Measurements from ENCODE around the gene PLA2G6.

Gene PLA2G6

DNA sequence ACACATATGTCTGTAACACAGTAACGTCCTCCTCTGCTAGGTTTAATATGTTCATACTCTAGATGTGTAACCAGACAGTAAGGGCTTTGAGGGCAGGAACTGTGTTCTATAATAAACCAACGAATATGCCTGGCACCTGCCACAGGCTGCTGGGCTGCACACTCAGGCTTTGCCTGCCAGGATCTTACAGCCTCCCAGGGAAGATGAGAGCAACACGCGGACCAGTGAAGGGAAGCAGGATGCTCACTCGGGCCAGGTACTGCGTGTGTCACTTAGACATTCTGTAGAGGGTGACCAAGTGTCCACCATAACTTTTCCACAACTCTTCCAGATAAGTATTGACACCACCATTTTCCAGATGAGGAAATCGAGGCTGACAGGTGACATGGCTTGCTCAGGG lies 49.5 kb downstream of the PLA2G6 start (continued):
- TF ChIP-seq, protein P1, sequence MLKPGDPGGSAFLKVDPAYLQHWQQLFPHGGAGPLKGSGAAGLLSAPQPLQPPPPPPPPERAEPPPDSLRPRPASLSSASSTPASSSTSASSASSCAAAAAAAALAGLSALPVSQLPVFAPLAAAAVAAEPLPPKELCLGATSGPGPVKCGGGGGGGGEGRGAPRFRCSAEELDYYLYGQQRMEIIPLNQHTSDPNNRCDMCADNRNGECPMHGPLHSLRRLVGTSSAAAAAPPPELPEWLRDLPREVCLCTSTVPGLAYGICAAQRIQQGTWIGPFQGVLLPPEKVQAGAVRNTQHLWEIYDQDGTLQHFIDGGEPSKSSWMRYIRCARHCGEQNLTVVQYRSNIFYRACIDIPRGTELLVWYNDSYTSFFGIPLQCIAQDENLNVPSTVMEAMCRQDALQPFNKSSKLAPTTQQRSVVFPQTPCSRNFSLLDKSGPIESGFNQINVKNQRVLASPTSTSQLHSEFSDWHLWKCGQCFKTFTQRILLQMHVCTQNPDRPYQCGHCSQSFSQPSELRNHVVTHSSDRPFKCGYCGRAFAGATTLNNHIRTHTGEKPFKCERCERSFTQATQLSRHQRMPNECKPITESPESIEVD (tag by site-specific recombination; IDR thresholded peaks at IDR 0.05) = no peak
- no peak for TF ChIP-seq ZNF48 (tag by site-specific recombination; IDR thresholded peaks at IDR 0.05)
- no peak for TF ChIP-seq SALL2 (tag by site-specific recombination; IDR thresholded peaks at IDR 0.05; ENCODE audit: borderline replicate concordance)

DNA sequence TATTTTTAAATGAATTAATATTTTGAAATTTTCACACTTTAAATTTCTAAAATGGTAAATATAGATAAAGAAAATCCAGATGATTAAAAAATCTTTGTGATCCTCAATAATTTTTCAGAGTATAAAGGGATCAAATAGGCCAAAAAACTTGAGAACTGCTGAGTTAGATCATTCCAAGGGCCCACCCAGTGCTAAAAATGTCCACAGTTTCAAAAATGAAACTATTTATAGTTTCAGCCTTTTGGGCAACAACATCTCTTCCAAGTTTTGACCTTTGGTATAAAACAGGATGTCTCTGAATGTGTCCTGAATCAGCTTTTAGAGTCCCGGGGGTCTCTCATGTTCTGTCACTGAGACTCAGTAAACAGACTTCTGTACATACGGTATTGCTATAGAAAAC lies 50.2 kb downstream of the PLA2G6 start:
- ChIA-PET POLR2A (interaction anchor here (0.5 kb wide), 1 partner anchor 17 kb away, joined by 3 read pairs; no protein-coding TSS in a partner anchor), CTCF (no interaction called here)
- Histone ChIP-seq H3K9me3 (ENCODE audit: control insufficient read depth, insufficient read depth, low read depth, low read length) (no peaks in the 10 kb centered on the region), H3K4me1 (ENCODE audit: control insufficient read depth, insufficient read depth, low read length) (no peaks in the 10 kb centered on the region), H3K27ac (ENCODE audit: extremely low read depth, low read depth, low read length) (no peak overlapping the region), H3K36me3 (ENCODE audit: control insufficient read depth in 2 of 2, insufficient read depth in 1 of 2, low read length in 2 of 2) (peaks cover 0 to 46% of the 10 kb centered on the region in 2 experiments; a peak in 2 of 3 replicates), H3K4me3 (ENCODE audit: low read depth, low read length) (no peak overlapping the region)
- TF ChIP-seq ZNF677 (tag by site-specific recombination; IDR thresholded peaks at IDR 0.05) (no peak), HOXD13 (CRISPR knock-in tag; IDR thresholded peaks at IDR 0.05; ENCODE audit: borderline replicate concordance) (no peak), ZNF248 (tag by site-specific recombination; IDR thresholded peaks at IDR 0.05) (no peak), ZBTB1 (tag by site-specific recombination; IDR thresholded peaks at IDR 0.05) (no peak), ZNF274 (IDR thresholded peaks at IDR 0.05; ENCODE audit: low read length) (no peak), ZNF274 (tag by site-specific recombination; IDR thresholded peaks at IDR 0.05; ENCODE audit: borderline replicate concordance) (no peak), EGR2 (tag by site-specific recombination; IDR thresholded peaks at IDR 0.05; ENCODE audit: low read depth) (no peak), ZNF202 (tag by site-specific recombination; IDR thresholded peaks at IDR 0.05; ENCODE audit: borderline replicate concordance) (no peak), ZNF10 (tag by site-specific recombination; IDR thresholded peaks at IDR 0.05) (no peak), ZNF660 (tag by site-specific recombination; IDR thresholded peaks at IDR 0.05) (no peak), ZNF266 (tag by site-specific recombination; IDR thresholded peaks at IDR 0.05; ENCODE audit: low read depth) (no peak), ZNF621 (tag by site-specific recombination; IDR thresholded peaks at IDR 0.05) (no peak), GLI4 (tag by site-specific recombination; IDR thresholded peaks at IDR 0.05) (no peak), MZF1 (tag by site-specific recombination; IDR thresholded peaks at IDR 0.05; ENCODE audit: borderline replicate concordance) (no peak), PRDM1 (tag by site-specific recombination; IDR thresholded peaks at IDR 0.05) (no peak), SCRT2 (tag by site-specific recombination; IDR thresholded peaks at IDR 0.05) (no peak), ZBTB21 (tag by site-specific recombination; IDR thresholded peaks at IDR 0.05) (no peak), ZFHX2 (tag by site-specific recombination; conservative IDR thresholded peaks at IDR 0.05) (no peak), ZNF24 (tag by site-specific recombination; IDR thresholded peaks at IDR 0.05) (no peak), ZNF585B (tag by site-specific recombination; IDR thresholded peaks at IDR 0.05) (no peak), ZNF114 (tag by site-specific recombination; IDR thresholded peaks at IDR 0.05) (no peak)

GRCh38 chr22:38129856-38130255 lies 51.8 kb downstream of the PLA2G6 start:
- H3K9me3 ChIP-seq (ENCODE audit: control insufficient read depth, insufficient read depth, low read depth, low read length) = no peaks in the 10 kb centered on the region
- H3K4me3 ChIP-seq (ENCODE audit: low read depth, low read length) = no peak overlapping the region
- no peak overlapping the region for H3K27ac ChIP-seq (ENCODE audit: extremely low read depth, low read depth, low read length)
- no peaks in the 10 kb centered on the region for H3K4me1 ChIP-seq (ENCODE audit: control insufficient read depth, insufficient read depth, low read length)
- CTCF ChIA-PET = interaction anchor here (0.6 kb wide), 1 partner anchor 29 kb away, joined by 3 read pairs; no protein-coding TSS in a partner anchor
- POLR2A ChIA-PET = no interaction called here
- peaks cover 0 to 43% of the 10 kb centered on the region in 2 experiments; a peak in 2 of 3 replicates for H3K36me3 ChIP-seq (ENCODE audit: control insufficient read depth in 2 of 2, insufficient read depth in 1 of 2, low read length in 2 of 2)
- TF ChIP-seq GFI1B (tag by site-specific recombination; IDR thresholded peaks at IDR 0.05) (no peak), ZBTB48 (tag by site-specific recombination; IDR thresholded peaks at IDR 0.05) (no peak), ZNF623 (tag by site-specific recombination; IDR thresholded peaks at IDR 0.05) (no peak), ZNF701 (tag by site-specific recombination; IDR thresholded peaks at IDR 0.05) (no peak), ZBTB8A (tag by site-specific recombination; IDR thresholded peaks at IDR 0.05) (no peak), ZNF654 (tag by site-specific recombination; IDR thresholded peaks at IDR 0.05; ENCODE audit: low read depth) (no peak), SP2 (tag by site-specific recombination; IDR thresholded peaks at IDR 0.05) (no peak)
- TF ChIP-seq, protein P2, sequence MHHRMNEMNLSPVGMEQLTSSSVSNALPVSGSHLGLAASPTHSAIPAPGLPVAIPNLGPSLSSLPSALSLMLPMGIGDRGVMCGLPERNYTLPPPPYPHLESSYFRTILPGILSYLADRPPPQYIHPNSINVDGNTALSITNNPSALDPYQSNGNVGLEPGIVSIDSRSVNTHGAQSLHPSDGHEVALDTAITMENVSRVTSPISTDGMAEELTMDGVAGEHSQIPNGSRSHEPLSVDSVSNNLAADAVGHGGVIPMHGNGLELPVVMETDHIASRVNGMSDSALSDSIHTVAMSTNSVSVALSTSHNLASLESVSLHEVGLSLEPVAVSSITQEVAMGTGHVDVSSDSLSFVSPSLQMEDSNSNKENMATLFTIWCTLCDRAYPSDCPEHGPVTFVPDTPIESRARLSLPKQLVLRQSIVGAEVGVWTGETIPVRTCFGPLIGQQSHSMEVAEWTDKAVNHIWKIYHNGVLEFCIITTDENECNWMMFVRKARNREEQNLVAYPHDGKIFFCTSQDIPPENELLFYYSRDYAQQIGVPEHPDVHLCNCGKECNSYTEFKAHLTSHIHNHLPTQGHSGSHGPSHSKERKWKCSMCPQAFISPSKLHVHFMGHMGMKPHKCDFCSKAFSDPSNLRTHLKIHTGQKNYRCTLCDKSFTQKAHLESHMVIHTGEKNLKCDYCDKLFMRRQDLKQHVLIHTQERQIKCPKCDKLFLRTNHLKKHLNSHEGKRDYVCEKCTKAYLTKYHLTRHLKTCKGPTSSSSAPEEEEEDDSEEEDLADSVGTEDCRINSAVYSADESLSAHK (tag by site-specific recombination; IDR thresholded peaks at IDR 0.05) = no peak
- TF ChIP-seq, protein P3, sequence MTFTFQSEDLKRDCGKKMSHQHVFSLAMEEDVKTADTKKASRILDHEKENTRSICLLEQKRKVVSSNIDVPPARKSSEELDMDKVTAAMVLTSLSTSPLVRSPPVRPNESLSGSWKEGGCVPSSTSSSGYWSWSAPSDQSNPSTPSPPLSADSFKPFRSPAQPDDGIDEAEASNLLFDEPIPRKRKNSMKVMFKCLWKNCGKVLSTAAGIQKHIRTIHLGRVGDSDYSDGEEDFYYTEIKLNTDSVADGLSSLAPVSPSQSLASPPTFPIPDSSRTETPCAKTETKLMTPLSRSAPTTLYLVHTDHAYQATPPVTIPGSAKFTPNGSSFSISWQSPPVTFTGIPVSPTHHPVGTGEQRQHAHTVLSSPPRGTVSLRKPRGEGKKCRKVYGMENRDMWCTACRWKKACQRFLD (tag by site-specific recombination; IDR thresholded peaks at IDR 0.05) = no peak
